GM15510 (cell line): ENCODE results near the gene TMEM51.

ENCODE experiments used
- POLR2A ChIP-seq: IDR thresholded peaks from 3 replicates; pipeline ENCODE4 v1.6.1; 2011; ENCODE audit warnings: borderline replicate concordance; ENCODE audit not compliant: insufficient read length; ENCODE audit errors: extremely low read depth

Gene TMEM51

DNA sequence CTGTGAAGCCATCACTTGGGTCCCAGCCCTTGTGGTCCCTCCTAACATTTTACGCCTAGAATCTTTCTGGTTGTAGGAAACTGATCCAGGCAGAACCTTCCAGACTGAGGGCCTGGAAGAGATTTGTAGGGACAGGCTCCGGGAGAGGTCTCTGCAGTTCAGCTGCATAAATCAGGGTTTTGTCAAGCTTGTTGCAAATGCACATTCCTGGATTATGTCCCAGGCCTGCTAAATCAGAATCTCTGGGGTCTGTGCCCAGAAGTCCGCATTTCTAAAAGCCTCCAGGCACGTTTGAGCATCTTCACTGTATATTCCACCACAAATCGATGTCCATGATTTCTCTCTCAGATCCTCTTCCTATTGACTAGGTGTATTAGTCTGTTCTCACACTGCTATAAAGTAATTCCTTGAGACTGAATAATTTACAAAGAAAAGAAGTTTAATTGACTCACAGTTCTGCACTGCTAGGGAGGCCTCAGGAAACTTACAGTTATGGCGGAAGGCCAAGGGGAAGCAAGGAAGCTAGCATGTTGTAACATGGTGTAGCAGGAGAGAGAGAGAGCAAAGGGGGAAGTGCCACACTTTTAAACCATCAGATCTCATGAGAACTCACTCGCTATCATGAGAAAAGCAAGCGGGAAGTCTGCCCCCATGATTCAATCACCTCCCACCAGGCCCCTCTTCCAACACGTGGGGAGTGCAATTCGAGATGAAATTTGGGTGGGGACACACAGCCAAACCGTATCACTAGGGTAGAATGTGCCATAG is 92.2 kb downstream of the TMEM51 start:
- TF ChIP-seq POLR2A, result no peak

- TF ChIP-seq POLR2A, result no peak
These were observed 93.5 kb downstream of the TMEM51 start, which contains the start of gene FHAD1 for GRCh38 chr1:15246960-15247614. FHAD1 (plus strand) TSS chr1:15247223; CDS start chr1:15251785, 4,562 bp downstream.

DNA sequence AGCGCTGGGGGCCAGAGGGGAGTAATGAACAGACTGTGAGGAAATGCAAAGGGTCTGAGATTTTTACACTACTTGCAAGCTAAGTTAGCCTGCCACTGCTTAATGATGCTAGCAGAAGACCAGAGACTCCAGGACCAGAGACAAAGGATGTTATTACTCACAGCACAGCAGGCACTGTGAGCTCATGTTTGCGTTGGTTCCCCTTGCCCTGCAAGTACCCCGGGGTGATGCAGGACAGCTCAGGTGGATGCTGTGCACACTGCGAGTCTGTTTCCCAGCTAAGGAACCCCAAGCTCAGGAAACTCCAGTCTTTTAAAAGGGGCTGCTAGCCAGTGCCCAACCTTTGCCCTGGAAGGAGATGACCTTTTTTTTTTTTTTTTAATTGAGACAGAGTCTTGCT is 94.7 kb downstream of the TMEM51 start:
- no peak for TF ChIP-seq POLR2A

DNA sequence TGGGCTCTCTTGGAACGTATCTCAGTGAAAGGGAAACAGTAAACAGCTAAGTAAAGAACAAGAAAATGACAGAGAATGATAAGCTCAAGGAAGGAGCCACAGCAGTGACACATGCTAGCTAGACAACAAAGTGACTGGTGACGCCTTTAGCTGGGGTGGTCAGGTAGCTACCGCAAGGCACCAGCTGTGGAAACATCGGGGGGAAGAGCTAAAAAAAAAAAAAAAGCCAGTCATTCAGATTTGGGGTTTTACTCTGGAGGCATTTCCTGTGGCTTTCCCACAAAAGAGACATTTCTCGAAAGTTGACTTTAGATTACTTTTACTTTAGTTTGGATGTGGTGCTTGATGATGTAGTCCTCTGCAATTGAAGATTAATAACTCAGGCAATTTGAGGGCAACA is 95.5 kb downstream of the TMEM51 start:
- no peak for TF ChIP-seq POLR2A

DNA sequence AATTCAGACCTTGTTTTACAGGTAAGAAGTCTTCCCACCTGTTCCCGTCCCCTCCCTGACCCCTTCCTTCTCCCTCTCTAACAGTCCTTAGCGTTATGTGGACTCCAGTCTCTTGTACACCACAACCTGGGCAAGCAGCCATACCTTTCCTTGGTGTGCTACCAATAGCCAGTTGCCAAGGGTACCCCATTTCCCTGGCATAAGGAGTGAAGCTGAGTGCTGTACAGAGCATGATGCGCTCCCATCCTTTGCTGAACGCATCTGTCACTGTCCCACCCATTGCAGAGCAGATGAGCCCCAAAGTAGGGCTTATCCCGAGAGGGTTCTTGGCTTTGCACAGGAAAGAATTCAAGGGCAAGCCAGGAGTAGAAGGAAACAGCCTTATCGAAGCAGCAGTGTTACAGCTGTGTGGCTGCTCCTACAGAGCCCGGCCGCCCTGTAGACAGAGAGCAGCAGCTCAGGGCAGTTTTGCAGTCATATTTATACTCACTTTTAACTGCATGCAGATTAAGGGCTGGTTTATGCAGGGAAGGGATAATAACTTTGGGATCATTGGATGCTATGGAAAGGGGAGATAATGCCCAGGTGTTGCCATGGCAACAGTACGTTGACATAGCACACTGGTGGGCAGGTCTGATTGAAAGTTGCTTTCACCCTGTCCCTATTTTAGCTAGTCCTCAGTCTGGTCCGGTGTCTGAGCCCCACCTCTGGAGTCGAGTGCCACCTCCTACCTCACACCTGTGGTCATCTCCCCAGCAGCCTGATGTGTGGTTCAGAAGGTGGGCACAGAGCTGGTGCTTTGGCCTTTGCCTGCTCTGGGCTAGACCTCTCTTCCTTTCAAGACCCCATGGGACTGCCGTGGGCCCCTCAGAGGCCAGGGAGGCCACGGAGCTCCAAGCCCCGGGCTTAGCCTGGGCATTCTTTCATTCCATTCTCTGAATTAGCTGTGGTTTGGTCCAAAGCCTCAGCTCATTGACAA is 98.6 kb downstream of the TMEM51 start:
- no peak for TF ChIP-seq POLR2A

DNA sequence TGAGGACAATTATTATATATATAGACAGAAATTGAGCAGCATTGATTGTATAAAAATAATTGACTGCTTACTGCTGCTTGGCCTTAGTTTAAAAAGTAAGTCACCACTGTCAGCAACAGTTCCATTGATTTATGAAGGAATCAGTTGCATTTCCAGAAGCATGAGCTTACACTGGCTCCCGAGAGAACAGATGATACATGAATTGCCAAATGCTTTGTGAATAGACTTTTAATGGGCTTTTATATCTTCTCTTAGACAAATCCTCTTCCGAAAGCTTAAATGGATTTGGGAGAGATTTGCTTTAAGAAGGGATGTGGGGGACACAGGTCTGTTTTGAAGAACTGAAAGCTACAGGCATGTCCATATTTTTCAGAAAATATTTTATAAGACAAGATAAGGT is 101.0 kb downstream of the TMEM51 start:
- TF ChIP-seq POLR2A, result no peak

DNA sequence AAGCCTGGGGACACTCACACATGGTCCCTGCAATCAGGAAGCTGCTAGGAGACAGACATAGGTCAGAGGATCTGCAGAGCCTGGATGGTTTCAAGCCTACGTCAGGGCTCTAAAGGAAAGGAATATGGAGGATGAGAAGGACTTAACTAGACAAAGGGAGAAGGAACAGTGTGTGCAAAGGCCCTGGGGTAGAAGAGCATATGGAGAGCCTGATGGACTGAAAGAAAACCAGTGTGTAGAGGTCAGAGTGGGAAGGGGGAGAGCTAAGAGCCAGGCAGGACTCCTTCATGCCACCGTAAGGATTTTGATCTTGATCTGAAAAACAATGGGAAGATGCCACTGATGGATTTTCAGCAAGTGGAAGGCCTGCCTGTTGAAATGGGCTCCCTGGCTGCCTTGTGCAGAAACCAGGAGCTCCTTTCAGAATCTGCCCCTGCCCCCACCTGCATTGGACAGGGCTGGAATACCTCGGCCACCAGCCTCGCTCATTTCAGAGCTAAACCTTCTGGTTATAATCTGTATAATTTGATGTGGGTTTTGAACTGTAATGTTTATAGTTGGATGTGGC is 102.1 kb downstream of the TMEM51 start:
- no peak for TF ChIP-seq POLR2A

DNA sequence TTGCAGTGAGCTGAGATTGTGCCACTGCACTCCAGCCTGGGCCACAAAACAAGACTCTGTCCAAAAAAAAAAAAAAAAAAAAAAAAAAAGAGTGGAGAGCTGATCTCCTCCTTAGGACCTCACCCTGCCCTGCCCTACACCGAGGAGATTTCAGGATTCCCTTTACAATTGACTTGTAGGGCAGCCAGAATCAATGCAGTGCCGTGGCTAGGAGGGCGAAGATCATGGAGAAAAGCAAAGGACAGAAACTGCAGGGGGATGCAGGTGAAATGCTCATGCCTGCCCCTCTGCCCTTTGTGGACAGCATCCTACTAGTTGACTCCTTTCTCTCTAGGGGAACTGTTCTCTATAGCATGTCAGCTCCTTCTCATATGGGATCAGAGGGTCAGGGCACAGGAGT is 103.0 kb downstream of the TMEM51 start:
- no peak for TF ChIP-seq POLR2A

DNA sequence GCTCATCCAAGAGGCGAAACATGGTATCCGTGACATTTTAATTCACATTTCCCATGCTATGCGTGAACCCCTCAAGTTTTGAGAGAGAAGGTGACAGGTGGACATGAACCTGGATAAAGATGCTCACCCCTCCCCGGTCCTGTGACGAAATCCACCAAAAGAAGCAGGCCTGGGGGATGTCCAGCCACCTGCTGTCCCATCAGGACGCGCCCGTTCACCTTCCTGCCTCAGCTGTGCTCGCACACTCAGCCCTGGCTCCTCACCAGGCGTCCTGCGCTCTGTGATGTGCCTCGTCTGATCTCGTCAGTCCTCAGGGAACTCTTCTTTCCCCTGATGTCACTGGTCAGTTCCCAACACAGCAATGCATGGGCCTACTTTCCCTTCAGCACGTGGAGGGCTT is 103.8 kb downstream of the TMEM51 start:
- no peak for TF ChIP-seq POLR2A

DNA sequence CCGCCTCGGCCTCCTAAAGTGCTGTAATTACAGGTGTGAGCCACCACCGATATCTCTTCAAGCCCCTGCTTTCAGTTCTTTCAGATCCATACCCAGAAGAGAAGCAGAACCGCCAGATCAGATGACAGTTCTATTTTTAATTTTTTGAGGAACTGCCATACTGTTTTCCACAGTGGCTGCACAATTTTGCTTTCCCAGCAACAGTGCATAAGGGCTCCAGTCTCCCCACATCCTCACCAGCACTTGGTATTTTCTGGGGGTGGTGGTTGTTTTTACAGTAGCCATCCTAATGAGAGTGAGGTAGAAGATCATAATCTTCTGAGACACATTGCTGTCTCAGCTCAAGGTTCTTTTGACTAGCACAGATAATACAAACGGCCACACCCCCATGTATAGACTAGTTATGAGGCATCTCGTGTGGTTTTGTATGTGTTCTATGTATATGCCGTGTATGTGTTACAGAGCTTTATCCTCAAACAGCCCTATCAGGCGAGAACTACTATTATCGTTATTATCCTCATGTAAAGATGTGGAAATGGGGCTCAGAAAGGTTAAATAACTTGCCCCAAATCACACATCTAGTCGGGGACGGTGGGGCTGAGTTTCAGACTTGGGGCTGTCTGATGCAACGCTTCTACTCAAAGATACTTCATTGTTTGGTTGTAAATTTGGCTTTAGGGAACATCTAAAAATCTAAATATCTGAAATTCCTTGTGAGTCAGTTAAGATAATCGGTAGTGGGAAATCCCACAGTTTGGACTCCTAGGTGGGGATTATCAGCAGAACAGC is 105.5 kb downstream of the TMEM51 start:
- no peak for TF ChIP-seq POLR2A

DNA sequence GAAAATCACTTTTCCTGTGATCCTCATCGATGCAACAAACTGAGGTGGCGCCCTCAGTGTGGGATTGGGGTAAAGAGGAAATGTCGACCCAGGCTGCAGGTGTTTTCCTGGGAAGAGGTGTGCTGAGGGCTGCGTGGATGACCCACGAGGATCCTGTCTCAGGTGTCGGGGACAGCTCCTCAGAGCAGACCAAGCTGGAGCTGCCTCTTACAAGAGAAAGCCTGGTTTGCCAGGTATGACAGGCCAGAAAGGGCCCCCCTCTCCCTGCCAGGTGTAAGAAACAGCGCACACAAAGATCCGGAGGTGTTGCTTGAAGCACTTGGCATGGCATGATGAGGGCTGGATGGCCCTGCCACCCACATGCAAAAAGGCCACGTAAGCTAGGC is 106.1 kb downstream of the TMEM51 start:
- no peak for TF ChIP-seq POLR2A

DNA sequence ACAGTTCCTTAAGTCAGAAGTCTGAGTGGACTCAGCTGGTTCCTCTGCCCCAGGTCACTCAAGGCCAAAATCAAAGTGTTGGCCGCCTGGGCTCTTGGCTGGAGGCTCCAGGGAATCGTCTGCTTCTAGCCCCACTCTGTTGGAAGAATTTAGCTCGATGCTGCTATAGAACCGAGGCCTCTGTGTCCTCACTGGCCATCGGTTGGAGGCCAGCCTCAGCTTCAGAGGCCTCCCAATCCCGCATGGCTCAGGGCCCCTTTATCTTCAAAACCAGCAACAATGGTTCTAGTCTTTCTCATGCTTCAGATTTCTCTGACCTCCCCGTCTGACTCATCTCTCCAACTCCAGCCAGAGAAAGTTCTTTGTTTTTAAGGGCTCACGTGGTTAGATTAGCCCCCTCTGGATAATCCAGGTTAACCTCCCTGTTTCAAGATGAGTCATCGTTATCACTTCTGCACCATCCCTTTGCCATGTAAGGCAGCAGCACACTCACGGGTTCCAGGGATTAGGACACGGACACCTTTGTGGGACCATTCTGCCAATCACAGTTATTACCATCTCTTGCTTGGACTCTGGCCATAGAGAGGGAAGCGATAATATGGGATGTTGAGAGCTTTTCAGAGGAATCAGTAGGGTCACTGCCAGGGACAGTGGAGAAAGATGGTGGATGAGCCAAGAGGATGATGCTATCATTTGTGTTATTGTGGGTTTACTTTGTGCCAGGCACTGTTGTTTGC is 107.0 kb downstream of the TMEM51 start:
- TF ChIP-seq POLR2A, result no peak

DNA sequence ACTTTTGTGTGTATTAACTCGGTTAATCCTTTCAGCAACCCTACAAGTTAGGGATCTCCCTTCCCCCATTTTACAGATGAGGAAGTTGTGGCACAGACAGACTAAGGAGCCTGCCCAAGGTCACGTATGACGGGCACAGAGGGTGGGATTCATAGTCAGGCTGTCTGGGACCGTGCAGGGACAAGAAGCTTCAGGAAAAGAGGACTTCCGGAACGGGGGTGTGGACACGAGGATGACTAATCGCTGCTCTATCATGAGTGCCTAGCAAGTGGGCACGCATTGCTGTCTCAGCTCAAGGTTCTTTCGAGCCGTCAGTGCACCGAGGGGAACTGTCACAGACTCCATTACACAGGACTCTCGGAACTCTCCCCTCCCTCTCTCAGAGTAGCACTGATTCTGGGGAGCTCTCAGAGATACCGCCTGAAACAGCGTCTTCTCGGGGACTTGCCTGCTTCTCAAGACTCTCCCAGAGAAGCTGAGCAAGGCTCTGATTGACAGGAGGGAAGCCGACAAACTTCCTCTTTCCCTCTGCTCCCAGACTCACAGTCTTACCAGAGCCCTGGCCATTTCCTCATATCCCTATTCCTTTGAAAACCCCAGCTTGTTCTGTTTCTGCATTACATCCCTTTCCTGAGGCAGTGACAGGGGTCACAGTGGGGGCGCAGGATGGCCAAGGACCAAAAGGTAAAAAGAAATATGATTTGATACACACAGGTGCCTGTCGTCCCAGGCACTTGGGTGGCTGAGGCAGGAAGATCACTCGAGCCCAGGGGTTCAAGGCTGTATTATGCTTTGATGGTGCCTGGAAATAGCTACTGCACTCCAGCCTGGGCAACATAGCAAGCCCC is 107.8 kb downstream of the TMEM51 start:
- no peak for TF ChIP-seq POLR2A

- no peak for TF ChIP-seq POLR2A
These were observed 108.4 kb downstream of the TMEM51 start for GRCh38 chr1:15262003-15262377.
